Mucosa of descending colon (tissue), 3 donors: ENCODE results near the gene MTAP. TPM values are rescaled to one million over a fixed set of nuclear protein-coding genes. Genes with fewer than 3 reads are reported as not detected.

Experiments
- ATAC-seq: fragments of 200-7000 bp; cut with Tn5 transposase; one replicate; pipeline ENCODE4 v1.9.1; 2020; ENCODE audit warnings: mild to moderate bottlenecking, moderate library complexity
- DNase-seq, 3 donors: peaks; one replicate each; pipeline ENCODE4 v3.0.0-alpha.2; 2020
- H3K36me3 ChIP-seq: fragments of 200-600 bp; one replicate; pipeline ENCODE4 v1.8.0; 2021; ENCODE audit warnings: low read depth, mild to moderate bottlenecking
- H3K4me1 ChIP-seq: fragments of 200-600 bp; one replicate; pipeline ENCODE4 v1.8.0; 2021; ENCODE audit warnings: low read depth, mild to moderate bottlenecking
- H3K4me3 ChIP-seq: fragments of 200-600 bp; one replicate; pipeline ENCODE4 v1.8.0; 2021; ENCODE audit warnings: mild to moderate bottlenecking
- H3K9me3 ChIP-seq: fragments of 200-600 bp; one replicate; pipeline ENCODE4 v1.8.0; 2021; ENCODE audit warnings: mild to moderate bottlenecking
- intact Hi-C, 2 donors: fragments of 100-400 bp; cut with DNase I in 1 of 2; cut with micrococcal nuclease in 1 of 2; formaldehyde crosslinking; loops; one replicate each; pipeline versions ENCODE4 v1.11.0 to v1.11.1; 2022; cut with DNase I, micrococcal nuclease
- total RNA-seq, 3 donors: library from RNA; stranded (reverse); fragmentation: NEBNext Ultra II Directional in 2 of 3; extraction: Animal tissue kit (Norgen Biotek cat#: 25700) in 2 of 3; gene quantifications; one replicate each; pipeline versions ENCODE4 v1.2.1 to v1.2.4, GENCODE V29; 2021 to 2023
- TF ChIP-seq, protein P1 (sequence below): fragments of 200-600 bp; IDR thresholded peaks from one replicate; pipeline ENCODE4 v1.8.0; 2022; ENCODE audit warnings: antibody characterized with exemption, mild to moderate bottlenecking
- donor health status: DM: no; HTN: no; CAD: no; lungs with moderate emphysema.
- donor health status: DM: no; HTN: no; CAD: no.
- donor health status: DM: no; HTN: yes; CAD: no.

Gene MTAP
- total RNA-seq, 3 donors from 2014 or later: 28.6 to 42.7 (median 32.4) TPM

- Histone ChIP-seq H3K4me3 (no peak overlapping the region), H3K9me3 (peaks cover 33% of the 10 kb centered on the region), H3K4me1 (no peaks in the 10 kb centered on the region), H3K36me3 (no peaks in the 10 kb centered on the region)
- intact Hi-C loops: no loop called here
- no peak for DNase-seq
- ATAC-seq: no peak
- TF ChIP-seq, protein P1, sequence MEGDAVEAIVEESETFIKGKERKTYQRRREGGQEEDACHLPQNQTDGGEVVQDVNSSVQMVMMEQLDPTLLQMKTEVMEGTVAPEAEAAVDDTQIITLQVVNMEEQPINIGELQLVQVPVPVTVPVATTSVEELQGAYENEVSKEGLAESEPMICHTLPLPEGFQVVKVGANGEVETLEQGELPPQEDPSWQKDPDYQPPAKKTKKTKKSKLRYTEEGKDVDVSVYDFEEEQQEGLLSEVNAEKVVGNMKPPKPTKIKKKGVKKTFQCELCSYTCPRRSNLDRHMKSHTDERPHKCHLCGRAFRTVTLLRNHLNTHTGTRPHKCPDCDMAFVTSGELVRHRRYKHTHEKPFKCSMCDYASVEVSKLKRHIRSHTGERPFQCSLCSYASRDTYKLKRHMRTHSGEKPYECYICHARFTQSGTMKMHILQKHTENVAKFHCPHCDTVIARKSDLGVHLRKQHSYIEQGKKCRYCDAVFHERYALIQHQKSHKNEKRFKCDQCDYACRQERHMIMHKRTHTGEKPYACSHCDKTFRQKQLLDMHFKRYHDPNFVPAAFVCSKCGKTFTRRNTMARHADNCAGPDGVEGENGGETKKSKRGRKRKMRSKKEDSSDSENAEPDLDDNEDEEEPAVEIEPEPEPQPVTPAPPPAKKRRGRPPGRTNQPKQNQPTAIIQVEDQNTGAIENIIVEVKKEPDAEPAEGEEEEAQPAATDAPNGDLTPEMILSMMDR: no peak
Observed at GRCh38 chr9:21901546-21901945, 99.1 kb downstream of the MTAP start.

DNA sequence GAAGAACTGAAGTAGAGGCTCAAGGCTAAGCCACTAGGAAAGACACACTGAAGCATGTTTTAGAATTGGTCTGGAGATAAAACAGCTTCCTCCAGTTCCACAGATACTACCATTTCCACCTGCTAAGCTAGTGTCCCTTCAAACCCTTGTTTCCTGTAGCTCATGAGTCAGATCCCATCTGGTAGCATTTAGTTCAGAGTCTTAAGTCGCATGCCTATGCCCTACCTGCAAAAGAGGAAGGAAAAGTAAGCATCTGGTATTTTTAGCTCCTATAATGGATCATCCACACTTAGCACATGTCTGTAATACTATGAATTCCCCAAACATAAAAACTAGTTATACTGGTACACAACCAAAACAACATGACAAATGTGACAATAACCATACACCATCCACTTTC, 99.7 kb downstream of the MTAP start:
- TF ChIP-seq, protein P1: no peak
- peaks cover 31% of the 10 kb centered on the region for H3K9me3 ChIP-seq
- H3K4me1 ChIP-seq: no peaks in the 10 kb centered on the region
- intact Hi-C loops: no loop called here
- DNase-seq (no peak), ATAC-seq (no peak)
- no peak overlapping the region for H3K4me3 ChIP-seq
- no peaks in the 10 kb centered on the region for H3K36me3 ChIP-seq

DNA sequence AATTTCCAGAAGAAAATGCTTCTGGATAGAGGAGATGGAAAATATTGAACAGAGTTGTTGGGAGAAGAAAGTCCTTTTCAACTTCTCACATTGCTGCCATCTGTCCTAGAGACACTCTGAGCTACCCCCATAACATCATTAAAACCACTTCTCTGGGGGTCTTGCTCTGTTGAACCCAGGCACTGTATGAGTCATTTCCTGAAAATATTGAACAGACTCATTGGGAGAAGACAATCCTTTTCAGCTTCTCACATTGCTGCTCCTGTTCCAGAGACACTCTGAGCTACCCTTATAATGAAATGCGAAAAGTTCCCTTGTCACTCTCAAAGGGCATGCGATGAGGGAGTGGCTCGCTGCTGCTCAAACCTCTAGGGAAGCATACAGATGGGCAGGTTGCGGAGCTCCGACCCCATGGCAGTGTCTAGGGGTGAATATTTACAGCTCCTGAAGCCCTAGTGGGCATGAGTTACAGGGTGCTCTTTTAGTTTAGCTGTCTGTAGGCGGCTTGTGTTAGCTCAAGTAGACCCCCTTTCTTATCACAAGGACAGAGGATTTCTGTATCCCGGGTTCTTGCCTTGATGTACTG, 101.0 kb downstream of the MTAP start:
- Histone ChIP-seq H3K36me3 (no peaks in the 10 kb centered on the region), H3K4me1 (no peaks in the 10 kb centered on the region), H3K9me3 (peaks cover 19% of the 10 kb centered on the region), H3K4me3 (no peak overlapping the region)
- ATAC-seq (no peak), DNase-seq (no peak)
- intact Hi-C loops: no loop called here
- TF ChIP-seq, protein P1: no peak

- DNase-seq: no peak
- H3K9me3 ChIP-seq: peaks cover 22% of the 10 kb centered on the region
- no peaks in the 10 kb centered on the region for H3K4me1 ChIP-seq
- no peak overlapping the region for H3K4me3 ChIP-seq
- ATAC-seq: no peak
- TF ChIP-seq, protein P1: no peak
- intact Hi-C loops: no loop called here
- no peaks in the 10 kb centered on the region for H3K36me3 ChIP-seq
Observed at GRCh38 chr9:21904371-21904770, 101.9 kb downstream of the MTAP start.

DNA sequence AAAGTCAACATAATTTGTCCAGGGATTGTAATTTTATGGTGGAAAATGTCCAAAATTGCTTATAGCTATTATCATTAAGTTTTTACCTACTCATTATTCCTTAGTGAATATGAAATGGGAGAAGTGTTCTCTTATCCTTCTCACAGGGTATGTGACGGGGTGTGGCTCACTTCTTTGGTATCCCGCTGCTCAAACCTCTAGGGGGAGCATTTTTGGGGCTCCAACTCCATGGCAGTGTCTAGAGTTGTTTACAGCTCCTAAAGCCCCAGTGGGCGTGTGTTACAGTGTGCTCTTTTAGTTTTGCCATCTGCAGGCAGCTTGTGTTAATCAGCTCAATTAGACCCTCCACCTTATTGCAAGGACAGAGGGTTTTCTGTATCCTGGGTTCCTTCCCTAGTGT, 102.3 kb downstream of the MTAP start:
- Histone ChIP-seq H3K9me3 (peaks cover 23% of the 10 kb centered on the region), H3K36me3 (no peaks in the 10 kb centered on the region), H3K4me1 (no peaks in the 10 kb centered on the region), H3K4me3 (no peak overlapping the region)
- intact Hi-C loops: no loop called here
- ATAC-seq: no peak
- TF ChIP-seq, protein P1: no peak
- no peak for DNase-seq

DNA sequence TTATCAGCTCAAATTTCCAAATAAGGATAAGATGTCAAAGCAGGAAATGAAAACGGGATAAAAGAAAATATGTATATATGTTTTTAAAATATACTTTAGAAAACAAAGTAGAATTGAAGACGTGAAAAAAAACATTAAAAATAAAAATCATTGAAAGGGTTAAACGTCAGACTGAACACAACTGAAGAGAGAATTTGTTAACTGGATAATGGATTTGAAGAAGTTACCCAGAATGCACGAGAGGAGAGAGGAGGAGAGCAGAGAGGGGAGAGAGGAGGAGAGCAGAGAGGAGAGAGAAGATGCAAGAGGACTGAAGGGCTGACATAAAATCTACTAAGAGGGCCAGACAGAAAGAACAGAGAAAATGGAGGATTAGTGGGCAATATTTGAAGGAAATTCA, 103.8 kb downstream of the MTAP start:
- TF ChIP-seq, protein P1: no peak

More for the DNA sequence above, 103.8 kb downstream of the MTAP start:
- Histone ChIP-seq H3K4me1 (no peaks in the 10 kb centered on the region), H3K4me3 (no peak overlapping the region), H3K9me3 (peaks cover 18% of the 10 kb centered on the region), H3K36me3 (no peaks in the 10 kb centered on the region)
- intact Hi-C loops: no loop called here
- DNase-seq (no peak), ATAC-seq (no peak)
